ENCODE measurements around the gene IGSF10.

Gene IGSF10

GRCh38 chr3:151419806-151420205 lies 41.1 kb downstream of the IGSF10 start:
- no peak for DNase-seq

- no peak for DNase-seq
These were observed 45.6 kb downstream of the IGSF10 start for GRCh38 chr3:151415289-151415688.

GRCh38 chr3:151412989-151413388 lies 47.9 kb downstream of the IGSF10 start:
- DNase-seq: no peak

Measured in SHP77 treated with DMSO at 0.1 percent for 48 hours (cell line).